Suppressor macrophage treated with lipopolysaccharide for 1 hour (primary cell): Measurements from ENCODE around the gene BAD.

Experiments used
- DNase-seq, 3 donors: peaks; one replicate each; pipeline ENCODE4 v3.0.0-alpha.2; 2020 to 2022

Gene BAD

DNA sequence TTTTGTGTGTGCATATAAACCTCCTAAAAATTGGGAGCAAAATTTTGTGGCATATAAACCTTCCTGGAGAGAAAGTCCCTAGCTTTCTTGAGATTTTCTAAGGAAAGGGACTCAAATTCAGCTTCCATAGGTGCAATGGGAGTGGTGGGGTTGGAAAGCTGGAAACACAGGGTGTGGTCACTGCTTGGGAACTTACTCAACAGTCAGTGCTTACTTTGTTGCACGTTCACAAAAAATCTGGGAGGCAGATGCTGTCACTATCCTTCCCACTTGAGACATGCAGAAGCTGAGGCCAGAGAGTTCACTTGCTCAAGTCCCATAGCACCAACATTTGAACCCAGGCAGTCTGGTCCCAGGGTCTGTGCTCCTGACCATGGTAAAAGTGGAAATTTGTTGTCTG, 11.8 kb upstream of the BAD start:
- DNase-seq: no peak

DNA sequence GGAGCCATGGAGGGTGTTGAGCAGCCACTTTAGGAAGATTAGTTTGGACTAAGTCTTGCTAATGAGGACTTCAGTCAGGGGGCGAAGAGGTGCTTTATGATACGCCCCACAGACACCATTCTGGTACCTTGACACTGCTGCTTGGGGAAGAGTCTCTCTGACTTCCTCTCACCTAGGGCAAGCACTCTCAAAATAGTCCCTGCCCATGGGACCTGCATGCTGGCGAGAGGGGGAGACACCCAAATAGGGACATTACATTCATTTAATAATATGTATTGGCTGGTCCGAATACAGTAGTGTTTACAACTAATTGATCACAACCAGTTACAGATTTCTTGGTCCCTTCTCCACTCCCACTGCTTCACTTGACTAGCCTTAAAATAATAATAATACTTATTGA, 11.3 kb upstream of the BAD start:
- no peak for DNase-seq

DNA sequence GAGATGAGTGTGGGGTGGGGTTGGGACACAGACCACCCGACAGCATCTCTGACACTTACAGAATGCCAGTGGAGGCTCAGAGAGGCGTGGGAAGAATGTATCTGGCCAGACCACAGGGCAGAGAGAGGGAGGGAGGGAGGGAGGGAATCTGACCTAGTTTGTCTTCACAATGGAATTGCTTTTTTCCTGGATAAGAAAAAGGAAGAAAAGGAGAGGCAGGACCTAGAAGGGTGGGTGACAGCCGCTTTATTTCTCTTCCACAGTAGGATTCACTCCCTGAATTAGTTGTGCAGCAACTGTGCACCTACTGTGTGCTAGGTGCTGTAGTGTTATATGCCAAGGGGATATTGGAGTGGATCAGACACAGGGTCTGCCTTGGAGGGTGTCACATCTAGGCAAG, 10.3 kb upstream of the BAD start:
- no peak for DNase-seq

DNA sequence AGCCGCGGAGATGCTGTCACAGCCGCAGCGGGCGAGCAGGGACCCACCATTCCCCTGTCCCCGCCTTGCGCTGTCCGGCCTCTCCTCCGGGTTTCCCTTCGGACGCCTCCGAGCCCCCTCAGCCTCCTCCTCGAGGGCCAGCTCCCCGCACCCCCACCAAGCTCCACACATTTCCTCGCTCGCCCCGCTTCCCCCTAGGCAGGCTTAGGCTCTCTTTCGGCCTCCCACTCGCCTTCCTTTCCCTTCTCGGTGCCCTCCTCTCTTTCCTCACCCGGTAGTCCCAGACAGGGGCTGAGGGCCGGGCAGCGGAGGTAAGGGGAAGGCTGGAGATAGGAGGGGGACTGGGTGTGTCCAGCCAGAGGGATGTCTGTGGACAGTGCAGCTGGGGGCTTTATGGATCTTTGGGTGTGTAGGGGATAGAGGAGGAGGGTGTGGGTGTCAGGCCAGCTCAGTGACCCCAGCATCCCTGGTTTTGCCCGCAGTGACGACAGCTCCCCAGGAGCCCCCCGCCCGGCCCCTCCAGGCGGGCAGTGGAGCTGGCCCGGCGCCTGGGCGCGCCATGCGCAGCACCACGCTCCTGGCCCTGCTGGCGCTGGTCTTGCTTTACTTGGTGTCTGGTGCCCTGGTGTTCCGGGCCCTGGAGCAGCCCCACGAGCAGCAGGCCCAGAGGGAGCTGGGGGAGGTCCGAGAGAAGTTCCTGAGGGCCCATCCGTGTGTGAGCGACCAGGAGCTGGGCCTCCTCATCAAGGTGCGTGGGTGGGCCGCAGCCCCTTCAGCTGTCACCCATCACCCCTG, 8.2 kb upstream of the BAD start:
- DNase-seq: peak; percentile 41 to 63 (median 44)

DNA sequence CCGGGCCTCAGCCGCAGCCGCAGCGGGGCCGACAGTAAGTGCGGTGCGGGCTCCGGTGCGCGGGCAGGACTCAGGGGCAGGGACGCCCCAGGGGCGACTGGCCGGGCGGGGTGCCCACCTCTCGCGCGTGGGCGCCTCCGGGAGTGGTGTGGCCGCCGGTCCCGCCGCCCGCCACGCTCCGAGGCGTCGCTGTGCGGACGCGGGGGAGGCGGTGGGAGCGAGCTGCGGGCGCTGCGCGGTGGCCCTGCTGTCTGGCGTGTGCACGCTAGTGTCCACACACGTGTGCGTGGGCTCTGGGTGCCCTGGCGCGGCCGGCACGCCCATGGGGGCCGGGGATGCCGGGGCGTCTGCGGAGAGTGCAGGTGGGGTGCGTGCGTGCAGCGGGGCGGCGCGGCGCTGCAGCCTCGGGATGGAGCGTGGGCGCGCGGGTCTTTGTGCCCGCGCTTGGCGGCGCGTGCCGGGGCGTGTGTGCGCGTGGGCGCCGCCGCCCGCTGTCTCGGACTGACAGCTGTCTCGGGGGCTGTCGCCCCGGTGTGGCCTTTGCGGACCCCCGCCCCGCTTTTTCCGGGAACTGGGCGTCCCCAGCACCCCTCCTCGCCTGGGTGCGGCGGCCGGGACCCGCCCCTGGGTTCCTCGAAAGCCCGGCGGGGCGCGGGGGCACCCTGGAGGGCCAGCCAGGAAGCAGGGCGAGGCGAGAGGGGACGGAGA, 7.4 kb upstream of the BAD start:
- no peak for DNase-seq

DNA sequence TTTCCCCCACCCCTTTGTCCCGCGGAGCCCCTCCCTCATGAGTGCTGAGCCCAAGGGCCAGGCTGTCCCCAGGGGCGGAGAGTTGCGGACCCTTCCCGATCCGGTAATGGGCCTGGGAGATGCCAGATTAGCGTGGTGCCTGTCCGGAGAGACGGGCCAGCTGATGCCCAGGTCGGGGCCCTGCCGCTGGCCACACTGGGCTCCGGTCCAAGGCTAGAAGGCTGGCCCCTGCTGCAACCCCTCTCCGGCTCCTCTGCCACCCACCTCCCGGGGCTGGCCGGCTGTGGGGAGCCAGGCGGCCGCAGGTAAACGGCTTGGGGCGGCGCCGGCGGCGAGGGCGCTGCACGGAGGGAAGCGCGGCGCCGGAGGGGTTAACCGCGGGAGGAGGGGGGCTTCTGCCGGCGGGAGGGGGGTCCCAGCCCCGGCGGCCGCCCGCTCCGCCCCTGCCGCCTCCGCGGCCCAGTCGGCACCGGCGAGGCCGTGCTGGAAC, 6.8 kb upstream of the BAD start, which contains the start of gene KCNK4:
TSS of gene KCNK4 (plus strand) at position 41 of the 490 bp plus-strand sequence. CDS start 1,717 bp downstream, outside the sequence.
- DNase-seq: no peak

DNA sequence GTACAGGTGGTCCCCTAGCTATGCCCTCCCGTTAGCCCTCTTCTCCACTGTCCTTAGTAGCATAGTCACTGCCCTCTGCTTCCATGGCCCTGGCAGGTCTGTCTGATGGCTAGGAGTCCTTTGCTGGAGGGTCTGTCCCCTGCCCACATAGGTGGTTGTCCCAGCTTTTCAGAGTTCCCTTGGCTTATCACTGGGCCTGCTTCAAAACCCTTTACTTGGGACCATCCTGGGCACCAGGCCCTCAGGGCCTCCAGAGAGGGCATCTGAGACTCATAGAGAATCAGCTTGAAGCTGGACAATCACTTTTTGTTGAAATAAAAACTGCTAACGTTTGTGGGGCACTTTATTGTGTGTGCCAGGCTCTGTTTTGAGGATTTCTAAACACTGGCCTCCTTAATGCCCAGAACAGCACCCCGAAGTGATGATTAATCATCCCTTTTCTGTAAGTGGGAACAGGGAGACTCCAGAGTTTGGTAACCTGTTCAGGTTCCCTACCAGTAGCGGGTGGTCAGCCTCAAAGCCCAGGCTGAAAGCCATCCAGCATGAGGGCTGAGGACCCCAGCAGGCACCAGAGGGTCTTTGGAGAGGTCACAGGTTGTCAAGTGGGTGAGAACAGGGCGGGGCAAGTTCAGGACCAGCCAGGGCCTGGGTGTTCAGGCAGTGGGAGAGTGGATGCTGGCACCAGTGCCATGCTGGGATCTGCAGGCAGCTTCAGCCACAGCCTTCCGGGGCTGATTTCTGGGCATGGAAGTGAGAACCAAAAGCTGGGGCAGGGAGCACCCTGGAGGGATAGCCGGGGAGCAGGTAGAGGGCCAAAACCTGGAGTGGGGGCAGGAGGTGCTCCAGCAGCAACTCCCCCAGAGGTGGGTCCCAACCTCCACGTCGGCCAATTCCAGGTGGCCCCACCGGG, 6.1 kb upstream of the BAD start:
- peak; percentile 52 to 57 (median 52) for DNase-seq

DNA sequence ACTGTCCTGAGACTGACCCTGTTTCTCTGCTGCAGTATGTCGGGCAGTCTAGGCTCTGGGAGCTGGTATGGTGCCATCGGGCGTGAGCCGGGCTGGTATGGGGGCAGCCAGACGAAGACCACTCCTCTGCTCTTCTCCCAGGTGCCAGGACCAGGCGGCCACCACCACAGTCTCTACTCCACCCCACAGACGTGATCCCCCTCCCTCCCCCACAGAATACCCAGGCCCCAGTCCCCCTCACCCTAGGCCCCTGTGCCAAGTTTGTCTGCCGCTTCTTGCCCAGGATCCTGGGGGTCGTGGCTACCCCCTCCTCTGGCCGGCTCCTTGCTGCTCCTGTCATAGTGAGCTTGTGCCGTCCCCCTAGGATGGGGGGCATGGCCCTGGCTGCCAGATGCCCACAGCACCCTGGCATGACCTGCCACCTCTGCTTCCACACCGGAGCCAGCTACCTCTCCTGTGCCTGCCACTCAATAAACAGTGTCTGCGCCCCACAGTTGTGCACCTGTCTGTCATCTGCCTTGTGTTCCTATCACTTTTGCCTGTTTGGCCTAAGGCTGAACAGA, 4.6 kb upstream of the BAD start:
- no peak for DNase-seq

DNA sequence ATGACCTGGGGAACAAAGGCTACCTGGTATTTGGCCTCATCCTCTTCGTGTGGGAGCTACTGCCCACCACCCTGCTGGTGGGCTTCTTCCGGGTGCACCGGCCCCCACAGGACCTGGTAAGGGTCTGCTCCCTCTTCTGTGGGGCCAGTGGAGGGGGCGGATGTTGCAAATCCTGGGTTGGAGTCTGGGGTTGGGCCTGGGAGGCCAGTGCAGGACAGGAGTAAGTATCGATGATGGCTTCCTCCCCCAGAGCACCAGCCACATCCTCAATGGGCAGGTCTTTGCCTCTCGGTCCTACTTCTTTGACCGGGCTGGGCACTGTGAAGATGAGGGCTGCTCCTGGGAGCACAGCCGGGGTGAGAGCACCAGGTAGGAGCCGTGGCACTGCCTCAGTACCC, 3.9 kb upstream of the BAD start:
- DNase-seq: no peak

DNA sequence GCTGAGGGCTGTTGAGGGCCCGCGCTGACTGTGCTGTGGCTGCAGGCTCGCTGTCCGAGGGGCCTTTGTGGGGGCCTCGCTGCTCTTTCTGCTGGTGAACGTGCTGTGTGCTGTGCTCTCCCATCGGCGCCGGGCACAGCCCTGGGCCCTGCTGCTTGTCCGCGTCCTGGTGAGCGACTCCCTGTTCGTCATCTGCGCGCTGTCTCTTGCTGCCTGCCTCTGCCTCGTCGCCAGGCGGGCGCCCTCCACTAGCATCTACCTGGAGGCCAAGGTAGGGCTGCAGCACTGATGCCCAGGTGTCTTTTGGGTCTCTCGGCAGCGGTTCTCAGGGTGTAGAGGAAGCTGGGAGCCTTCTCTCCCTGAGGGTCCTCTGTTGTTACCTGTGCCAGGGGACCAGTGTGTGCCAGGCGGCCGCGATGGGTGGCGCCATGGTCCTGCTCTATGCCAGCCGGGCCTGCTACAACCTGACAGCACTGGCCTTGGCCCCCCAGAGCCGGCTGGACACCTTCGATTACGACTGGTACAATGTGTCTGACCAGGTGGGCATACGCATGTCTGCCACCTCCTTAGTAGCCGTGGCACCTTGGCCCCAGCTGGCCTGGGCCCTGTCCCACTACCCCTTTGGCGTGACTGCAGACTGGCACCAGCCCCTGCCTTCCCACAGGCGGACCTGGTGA, 3.3 kb upstream of the BAD start:
- no peak for DNase-seq

DNA sequence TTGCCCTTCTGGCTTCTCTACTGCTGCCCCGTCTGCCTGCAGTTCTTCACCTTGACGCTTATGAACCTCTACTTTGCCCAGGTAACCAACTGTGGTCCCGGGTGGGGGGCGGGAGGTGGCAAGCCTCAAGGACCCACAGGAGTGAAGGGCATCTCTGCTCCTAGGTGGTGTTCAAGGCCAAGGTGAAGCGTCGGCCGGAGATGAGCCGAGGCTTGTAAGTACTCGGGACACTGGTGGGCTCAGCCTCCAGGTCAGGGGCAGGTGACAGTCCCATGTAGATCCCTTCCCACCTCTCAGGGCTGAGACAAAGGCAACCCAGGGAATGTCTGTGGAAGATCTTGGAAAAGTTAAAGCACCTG, 2.3 kb upstream of the BAD start:
- no peak for DNase-seq

DNA sequence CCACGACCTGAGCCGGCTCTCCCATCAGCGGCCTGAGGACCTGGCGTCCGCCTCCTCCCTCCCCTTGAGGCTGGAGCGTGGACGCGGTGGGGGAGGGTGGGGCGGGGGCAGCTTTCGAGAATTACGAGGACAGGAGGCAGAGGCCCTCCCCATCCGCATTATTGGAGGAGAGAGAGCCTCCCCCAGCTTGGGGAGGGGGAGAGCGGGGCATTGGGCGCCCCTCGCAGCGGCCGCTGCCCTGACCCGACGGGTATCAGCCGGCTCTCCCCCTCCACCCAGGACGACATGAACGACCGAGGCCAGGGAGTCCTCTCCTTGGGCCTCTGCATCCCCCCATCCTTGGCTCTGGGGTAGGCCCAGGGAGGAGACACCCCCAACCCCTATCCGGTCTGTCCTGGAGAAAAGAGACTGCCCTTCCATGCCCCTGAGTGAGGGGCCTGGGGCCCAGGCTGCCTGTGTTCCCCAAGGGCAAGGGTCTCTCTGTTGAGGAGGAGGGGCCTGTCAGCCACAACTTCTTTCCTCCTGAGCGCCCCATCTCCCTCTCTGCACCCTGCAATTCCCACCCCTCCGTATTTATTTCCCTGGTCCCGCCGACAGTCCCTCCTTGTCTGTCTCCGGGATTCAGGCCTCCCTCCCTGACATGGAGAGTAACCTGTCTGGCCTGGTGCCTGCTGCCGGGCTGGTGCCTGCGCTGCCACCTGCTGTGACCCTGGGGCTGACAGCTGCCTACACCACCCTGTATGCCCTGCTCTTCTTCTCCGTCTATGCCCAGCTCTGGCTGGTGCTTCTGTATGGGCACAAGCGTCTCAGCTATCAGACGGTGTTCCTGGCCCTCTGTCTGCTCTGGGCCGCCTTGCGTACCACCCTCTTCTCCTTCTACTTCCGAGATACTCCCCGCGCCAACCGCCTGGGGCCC, 1.7 kb upstream of the BAD start:
- DNase-seq: no peak

DNA sequence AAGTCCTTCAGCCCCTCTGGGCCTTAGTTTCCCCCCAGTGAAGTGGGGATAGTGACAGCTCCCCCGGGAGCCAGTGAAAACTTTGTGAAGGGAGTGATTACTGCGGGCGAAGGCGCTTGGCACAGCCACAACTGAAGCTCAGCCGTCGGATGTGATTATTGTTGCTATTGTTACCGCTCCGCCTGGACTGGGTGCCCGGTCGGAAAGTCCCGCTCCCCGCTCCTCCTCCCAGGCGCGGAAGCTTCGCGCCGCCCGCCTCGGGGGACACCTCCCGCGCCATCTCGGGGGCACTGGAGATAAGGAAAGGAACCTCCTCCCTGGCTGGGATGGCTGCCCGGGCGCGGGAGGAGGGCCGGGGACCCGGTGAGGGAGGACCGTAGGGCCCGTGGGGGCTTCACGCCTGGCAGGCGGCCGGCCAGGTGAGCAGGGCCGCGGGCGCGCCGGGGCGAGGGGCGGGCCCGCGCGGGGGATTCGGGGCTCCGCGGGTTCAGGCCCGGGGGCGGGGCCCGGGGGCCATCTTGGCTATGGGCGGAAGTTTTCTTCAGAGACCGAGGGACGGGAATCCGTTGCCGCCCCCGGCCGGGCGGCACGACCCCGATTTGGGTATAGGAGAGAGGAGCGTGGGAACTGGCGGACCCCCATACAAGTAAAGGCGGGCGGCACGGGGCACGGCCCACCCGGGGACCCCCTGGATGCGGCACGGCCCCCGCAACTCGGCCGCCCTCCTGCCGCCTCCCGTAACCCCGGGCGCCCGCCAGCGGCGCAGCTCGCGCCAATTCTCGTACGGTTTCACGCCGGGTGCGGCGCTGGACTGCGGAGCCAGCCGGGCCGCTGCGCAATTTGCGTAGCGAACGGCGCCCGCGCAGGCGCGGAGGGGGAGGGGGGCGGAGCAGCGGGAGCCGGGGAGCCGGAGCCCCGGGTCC, 758 bp upstream of the BAD start, which contains the start of gene GPR137:
TSS of gene GPR137 (plus strand) at position 887 of the 923 bp plus-strand sequence. CDS start 677 bp downstream, outside the sequence.
- DNase-seq: peak; percentile 87 to 96 (median 90)

DNA sequence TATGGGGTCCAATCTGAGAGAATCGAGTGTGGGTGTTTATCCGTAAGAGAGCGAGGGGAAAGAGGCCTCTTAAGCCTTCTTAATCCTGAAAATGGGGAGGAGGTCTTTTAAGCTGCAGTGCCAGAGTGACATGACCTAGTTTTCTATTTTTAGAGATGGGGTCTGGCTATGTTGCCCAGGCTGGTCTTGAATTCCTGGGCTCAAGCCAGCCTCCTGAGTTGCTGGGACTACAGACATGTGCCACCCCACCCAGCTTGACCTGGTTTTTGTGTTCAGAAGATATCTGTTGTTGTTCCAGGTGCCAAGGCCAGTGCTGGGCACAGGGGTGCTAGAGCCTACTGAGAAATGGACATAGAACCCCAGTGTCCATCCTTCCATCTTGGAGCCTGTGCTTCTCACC, 1.4 kb downstream of the BAD start:
- no peak for DNase-seq

DNA sequence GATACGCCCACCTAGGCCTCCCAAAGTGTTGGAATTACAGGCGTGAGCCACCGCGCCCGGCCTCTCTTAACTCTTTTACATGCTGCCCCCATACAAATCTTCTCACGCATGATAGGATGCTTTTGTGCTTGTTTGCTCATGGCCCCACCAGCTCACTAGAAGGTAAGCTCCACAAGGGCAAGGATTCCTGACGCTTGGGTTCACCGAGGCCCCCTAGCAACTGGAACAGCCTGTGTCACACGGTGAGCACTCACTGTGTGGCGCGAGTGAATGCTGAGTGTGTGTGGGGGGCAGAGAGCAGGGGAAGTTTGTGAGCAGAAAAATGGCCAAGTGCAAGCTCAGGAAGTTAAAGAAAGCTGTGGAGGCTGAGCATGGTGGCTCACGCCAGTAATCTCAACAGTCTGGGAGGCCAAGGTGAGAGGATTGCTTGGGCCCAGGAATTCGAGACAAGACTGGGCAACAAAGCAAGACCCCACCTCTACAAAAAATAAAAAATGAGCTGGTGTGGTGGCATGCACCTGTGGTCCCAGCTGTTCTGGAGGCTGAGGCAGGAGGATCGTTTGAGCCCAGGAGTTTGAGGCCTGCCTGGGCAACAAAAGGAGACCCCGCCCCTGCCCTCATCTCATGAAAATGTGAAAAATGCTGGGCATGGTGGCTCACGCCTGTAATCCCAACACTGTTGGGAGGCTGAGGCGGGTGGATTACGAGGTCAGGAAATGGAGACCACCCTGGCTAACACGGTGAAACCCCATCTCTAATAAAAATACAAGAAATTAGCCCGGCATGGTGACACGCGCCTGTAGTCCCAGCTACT, 2.3 kb downstream of the BAD start:
- no peak for DNase-seq

DNA sequence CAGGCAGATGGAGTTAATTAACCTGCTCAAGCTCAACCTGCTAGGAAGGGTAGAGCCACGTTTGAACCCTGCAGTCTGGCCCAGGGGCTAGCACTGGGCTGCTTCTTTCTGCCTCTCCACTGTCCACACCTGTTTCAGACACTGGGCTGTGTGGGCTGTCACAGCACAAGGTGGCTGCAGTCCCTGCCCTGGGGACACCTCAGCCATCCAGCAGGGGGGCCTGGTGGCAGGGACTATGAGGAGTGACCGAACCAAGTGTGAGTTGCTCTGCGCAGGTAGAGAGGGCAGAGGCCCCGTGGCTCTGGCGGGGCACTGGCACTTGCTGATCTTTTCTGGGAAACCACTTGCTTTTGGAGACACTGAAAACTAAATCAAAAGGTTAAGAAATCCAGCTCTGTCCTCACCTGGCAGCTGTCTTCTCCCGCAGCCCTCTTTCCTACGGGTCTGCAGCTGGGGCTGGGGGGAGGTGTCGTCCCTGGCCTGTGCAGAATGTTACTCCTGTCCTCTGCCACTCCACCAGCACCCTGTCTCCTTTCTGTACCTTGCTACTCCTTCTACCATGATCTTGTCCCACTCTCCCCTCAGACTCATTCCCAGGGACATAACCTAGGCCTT, 5.8 kb downstream of the BAD start:
- no peak for DNase-seq

DNA sequence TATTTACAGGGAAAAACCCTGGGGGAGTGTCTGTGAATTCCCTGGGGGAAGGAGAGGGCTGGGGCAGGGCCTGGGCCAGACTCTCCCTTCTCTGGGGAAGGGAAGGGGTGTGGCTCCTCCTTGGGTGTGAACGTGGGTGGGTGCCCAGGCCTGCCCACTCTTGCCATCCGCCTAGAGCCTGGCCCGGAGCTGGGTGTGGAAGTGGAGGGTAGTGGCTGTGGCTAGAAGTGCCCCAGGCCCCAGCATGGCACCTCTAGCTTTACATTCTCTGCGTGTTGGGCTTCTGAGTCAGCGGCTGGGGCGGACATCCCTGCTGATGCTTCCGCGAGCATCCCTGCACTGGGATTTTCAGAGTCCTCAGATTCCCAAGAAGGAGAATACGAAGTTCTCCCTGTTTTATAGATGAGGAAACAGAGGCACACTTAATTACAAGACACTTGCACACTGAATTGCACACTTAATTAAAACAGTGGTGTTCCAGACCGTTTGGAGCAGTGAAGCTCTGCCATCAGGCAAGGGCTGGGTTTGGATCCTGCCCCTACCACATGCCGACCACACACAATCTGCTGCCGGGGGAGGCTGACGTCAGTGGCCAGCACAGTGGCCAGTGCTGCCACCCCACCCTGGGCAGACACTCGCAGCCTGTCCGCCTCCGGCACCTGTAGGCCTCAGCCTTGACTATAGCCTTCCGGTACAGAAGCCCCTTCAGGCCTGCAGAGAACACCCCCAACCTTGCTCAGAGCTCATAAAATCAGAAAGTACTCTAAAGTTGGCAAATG, 7.6 kb downstream of the BAD start:
- DNase-seq: peak in 2 of 3 donors; percentile 39 to 73

DNA sequence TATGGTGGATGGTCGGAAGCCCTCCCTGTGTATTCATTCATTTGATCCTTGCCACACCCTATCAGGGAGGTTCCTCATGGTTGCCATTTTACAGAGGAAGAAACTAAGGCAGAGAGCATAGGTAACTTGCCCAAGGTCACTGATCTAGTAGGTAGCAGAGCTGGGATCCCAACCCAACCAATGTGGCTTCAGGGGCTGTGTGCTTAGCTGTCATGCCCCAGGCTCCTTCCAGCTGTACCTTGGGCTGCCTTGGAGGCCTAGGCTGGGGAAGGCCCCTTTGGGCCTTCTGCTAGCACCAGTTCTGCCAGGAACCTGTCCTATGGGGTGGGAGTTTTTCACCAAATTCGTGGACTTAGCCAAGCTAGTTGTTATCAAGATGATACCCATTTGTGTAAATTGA, 8.6 kb downstream of the BAD start:
- no peak for DNase-seq
